Stimulated activated CD4-positive, alpha-beta T cell treated with anti-CD3 and anti-CD28 coated beads, TNF-alpha, amount 100 ng/mL, for 4 hours (primary cell): Measurements from ENCODE around the gene FMO4.
"Not testable (repeated sequence)": the region's sequence is repeated elsewhere in the genome, so short reads cannot be mapped to it uniquely, and the experiment has no call there.

Experiments
- DNase-seq, 3 experiments: peaks; one replicate each; pipeline ENCODE4 v3.0.0-alpha.2; 2020; ENCODE audit warnings: low read depth in 3 of 3

Gene FMO4

GRCh38 chr1:171389171-171389570, 75.2 kb downstream of the FMO4 start:
- DNase-seq: no peak

- not testable (repeated sequence) for DNase-seq
Observed at GRCh38 chr1:171390740-171391139, 76.8 kb downstream of the FMO4 start.
